Liver (tissue), 9 donors: ENCODE measurements around the gene MYO3B. TPM values are rescaled to one million over a fixed set of nuclear protein-coding genes. Genes with fewer than 3 reads are reported as not detected.

Experiments
- DNase-seq: peaks from one replicate; pipeline ENCODE4 v3.0.0-alpha.2; 2017; ENCODE audit warnings: low spot score
- H3K27ac ChIP-seq, 2 donors: one replicate each; pipeline ENCODE4 v1.7.0; 2013; ENCODE audit warnings: inconsistent platforms in 2 of 2, low read length in 2 of 2, control low read depth in 1 of 2, low read depth in 1 of 2, mild to moderate bottlenecking in 1 of 2
- H3K27me3 ChIP-seq, 4 donors: one replicate each; pipeline versions ENCODE4 v1.6.1 to v1.7.0; 2013; ENCODE audit warnings: low read length in 3 of 4, inconsistent platforms in 1 of 4, mild to moderate bottlenecking in 1 of 4, moderate library complexity in 1 of 4; ENCODE audit not compliant: control insufficient read depth in 4 of 4, insufficient read depth in 4 of 4
- H3K36me3 ChIP-seq, 4 donors: one replicate each; pipeline versions ENCODE4 v1.6.1 to v1.7.0; 2013; ENCODE audit warnings: low read length in 3 of 4, mild to moderate bottlenecking in 3 of 4, low read depth in 1 of 4, moderate library complexity in 1 of 4; ENCODE audit not compliant: control insufficient read depth in 4 of 4, insufficient read depth in 3 of 4
- H3K4me1 ChIP-seq, 4 donors: one replicate each; pipeline versions ENCODE4 v1.6.1 to v1.7.0; 2013; ENCODE audit warnings: low read length in 3 of 4, mild to moderate bottlenecking in 3 of 4, moderate library complexity in 1 of 4; ENCODE audit not compliant: control insufficient read depth in 4 of 4, insufficient read depth in 4 of 4
- H3K4me3 ChIP-seq, 3 donors: one replicate each; pipeline versions ENCODE4 v1.6.1 to v1.7.0; 2013; ENCODE audit warnings: low read length in 3 of 3, control low read depth in 1 of 3, low read depth in 1 of 3, mild to moderate bottlenecking in 1 of 3
- H3K9ac ChIP-seq, 2 donors: one replicate each; pipeline ENCODE4 v1.7.0; 2013; ENCODE audit warnings: low read length in 2 of 2, mild to moderate bottlenecking in 2 of 2, moderate library complexity in 2 of 2, control low read depth in 1 of 2, low read depth in 1 of 2
- H3K9me3 ChIP-seq, 4 donors: one replicate each; pipeline versions ENCODE4 v1.6.1 to v1.7.0; 2013; ENCODE audit warnings: low read length in 3 of 4; ENCODE audit not compliant: control insufficient read depth in 4 of 4
- CTCF ChIP-seq: fragments of 150-350 bp; IDR thresholded peaks from 2 replicates; pipeline ENCODE4 v1.5.1; 2017; ENCODE audit warnings: improper control_type of control experiment, low read depth, low read length; ENCODE audit not compliant: missing input control
- FOXA1 ChIP-seq: IDR thresholded peaks from 2 replicates; pipeline ENCODE4 v1.6.1; 2016; ENCODE audit warnings: antibody characterized with exemption
- FOXA2 ChIP-seq: IDR thresholded peaks from 2 replicates; pipeline ENCODE4 v1.6.1; 2016; ENCODE audit warnings: antibody characterized with exemption
- GABPA ChIP-seq, 2 donors: IDR thresholded peaks in 1 of 2; conservative IDR thresholded peaks in 1 of 2; 2 replicates each; pipeline ENCODE4 v1.6.1; 2016; ENCODE audit warnings: antibody characterized with exemption in 2 of 2, mild to moderate bottlenecking in 1 of 2, moderate library complexity in 1 of 2
- HNF4G ChIP-seq: IDR thresholded peaks from 2 replicates; pipeline ENCODE4 v1.6.1; 2016; ENCODE audit warnings: antibody characterized with exemption
- NR2F2 ChIP-seq: IDR thresholded peaks from 2 replicates; pipeline ENCODE4 v1.6.1; 2016; ENCODE audit warnings: antibody characterized with exemption
- RAD21 ChIP-seq, 2 donors: IDR thresholded peaks; 2 replicates each; pipeline ENCODE4 v1.6.1; 2016; ENCODE audit warnings: antibody characterized with exemption in 2 of 2, mild to moderate bottlenecking in 2 of 2
- REST ChIP-seq: IDR thresholded peaks from 2 replicates; pipeline ENCODE4 v1.6.1; 2016; ENCODE audit warnings: antibody characterized with exemption, mild to moderate bottlenecking
- RXRA ChIP-seq, 2 donors: IDR thresholded peaks; 2 replicates each; pipeline ENCODE4 v1.6.1; 2017 to 2018; ENCODE audit warnings: antibody characterized with exemption in 2 of 2, mild to moderate bottlenecking in 1 of 2
- SP1 ChIP-seq: IDR thresholded peaks from 2 replicates; pipeline ENCODE4 v1.6.1; 2018; ENCODE audit warnings: antibody characterized with exemption, mild to moderate bottlenecking
- TAF1 ChIP-seq: conservative IDR thresholded peaks from 2 replicates; pipeline ENCODE4 v1.6.1; 2016; ENCODE audit warnings: antibody characterized with exemption, mild to moderate bottlenecking
- YY1 ChIP-seq: IDR thresholded peaks from 2 replicates; pipeline ENCODE4 v1.6.1; 2016; ENCODE audit warnings: antibody characterized with exemption, mild to moderate bottlenecking
- WGBS: extraction: QIAGEN DNeasy Blood & Tissue Kit; methylation state at CpG from one replicate; pipeline ENCODE4 v1.1.7; 2013; 5-methylcytosine and 5-hydroxymethylcytosine counted together
- polyA plus RNA-seq, 2 donors: library from polyadenylated mRNA; stranded (reverse) in 1 of 2; unstranded in 1 of 2; fragments of 200-250 nt in 1 of 2; fragments of >200 nt in 1 of 2; fragmentation: Nextera tagmentation in 1 of 2; extraction: Ambion mirVana in 1 of 2; gene quantifications; one replicate each; pipeline versions ENCODE4 v1.2.1 to v1.2.3, GENCODE V29; 2013 to 2015
- total RNA-seq, 2 donors: library from RNA; depleted of rRNA; stranded (reverse); fragments of >200 nt; gene quantifications; one replicate each; pipeline ENCODE4 v1.2.3, GENCODE V29; 2014
- TF ChIP-seq, protein P1 (sequence below): IDR thresholded peaks from 2 replicates; pipeline ENCODE4 v1.6.1; 2016; ENCODE audit warnings: antibody characterized with exemption
- donor health status: healthy.
- donor health status: healthy.
- donor health status: healthy.
- donor health status: healthy.
- donor health status: healthy.

Gene MYO3B
- total and polyA plus RNA-seq, 4 donors, result under 0.01 to 0.05 TPM; not detected in 2

DNA sequence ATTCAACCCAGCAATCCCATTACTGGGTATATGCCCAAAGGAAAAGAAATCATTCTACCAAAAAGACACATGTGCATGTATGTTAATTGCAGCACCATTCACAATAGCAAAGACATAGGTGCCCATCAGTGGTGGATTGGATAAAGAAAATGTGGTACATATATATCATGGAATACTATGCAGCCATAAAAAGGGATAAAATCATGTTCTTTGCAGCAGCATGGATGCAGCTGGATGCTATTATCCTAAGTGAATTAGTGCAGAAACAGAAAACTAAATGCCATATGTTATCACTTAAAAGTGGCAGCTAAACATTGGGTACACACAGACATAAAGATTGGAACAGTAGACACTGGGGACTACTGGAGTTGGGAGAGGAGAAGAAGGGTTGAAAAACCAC is 82.2 kb downstream of the MYO3B start (continued):
- no peak for TF ChIP-seq CTCF

GRCh38 chr2:170261566-170261965 is 83.6 kb downstream of the MYO3B start:
- no peak for TF ChIP-seq RAD21 (IDR thresholded peaks at IDR 0.05)
- TF ChIP-seq GABPA (IDR thresholded peaks at IDR 0.05 in 1 of 2, conservative IDR thresholded peaks at IDR 0.05 in 1 of 2), result no peak
- no peak for TF ChIP-seq HNF4G
- TF ChIP-seq SP1, result no peak
- no peak for DNase-seq
- Histone ChIP-seq H3K27ac (no peak overlapping the region), H3K4me3 (no peak overlapping the region), H3K4me1 (no peaks in the 10 kb centered on the region), H3K36me3 (no peaks in the 10 kb centered on the region), H3K27me3 (no peaks in the 10 kb centered on the region), H3K9ac (no peak overlapping the region), H3K9me3 (peaks cover 0 to 10% (median 6%) of the 10 kb centered on the region in 4 donors)
- WGBS, result 91% methylated on average over 1 of the region's 1 CpG

GRCh38 chr2:170262343-170262742 is 84.4 kb downstream of the MYO3B start:
- H3K27me3 ChIP-seq, result peaks cover 0 to 2% (median 0%) of the 10 kb centered on the region in 4 donors

More at GRCh38 chr2:170262343-170262742, 84.4 kb downstream of the MYO3B start:
- TF ChIP-seq RAD21 (IDR thresholded peaks at IDR 0.05) (no peak), TAF1 (no peak), RXRA (IDR thresholded peaks at IDR 0.05) (no peak), NR2F2 (no peak), REST (no peak), YY1 (no peak), SP1 (no peak), FOXA2 (no peak), GABPA (IDR thresholded peaks at IDR 0.05 in 1 of 2, conservative IDR thresholded peaks at IDR 0.05 in 1 of 2) (no peak), CTCF (no peak), HNF4G (no peak), FOXA1 (no peak)
- TF ChIP-seq, protein P1, sequence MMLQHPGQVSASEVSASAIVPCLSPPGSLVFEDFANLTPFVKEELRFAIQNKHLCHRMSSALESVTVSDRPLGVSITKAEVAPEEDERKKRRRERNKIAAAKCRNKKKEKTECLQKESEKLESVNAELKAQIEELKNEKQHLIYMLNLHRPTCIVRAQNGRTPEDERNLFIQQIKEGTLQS, result no peak
- no peak overlapping the region for H3K27ac ChIP-seq
- 80% methylated on average over 2 of the region's 2 CpGs for WGBS
- H3K36me3 ChIP-seq, result no peaks in the 10 kb centered on the region
- H3K4me1 ChIP-seq, result no peaks in the 10 kb centered on the region
- H3K9me3 ChIP-seq, result peaks cover 0 to 10% (median 6%) of the 10 kb centered on the region in 4 donors
- no peak overlapping the region for H3K4me3 ChIP-seq
- H3K9ac ChIP-seq, result no peak overlapping the region
- DNase-seq, result no peak
